Measurements from ENCODE around the gene CA12.

The CA12 gene

DNA sequence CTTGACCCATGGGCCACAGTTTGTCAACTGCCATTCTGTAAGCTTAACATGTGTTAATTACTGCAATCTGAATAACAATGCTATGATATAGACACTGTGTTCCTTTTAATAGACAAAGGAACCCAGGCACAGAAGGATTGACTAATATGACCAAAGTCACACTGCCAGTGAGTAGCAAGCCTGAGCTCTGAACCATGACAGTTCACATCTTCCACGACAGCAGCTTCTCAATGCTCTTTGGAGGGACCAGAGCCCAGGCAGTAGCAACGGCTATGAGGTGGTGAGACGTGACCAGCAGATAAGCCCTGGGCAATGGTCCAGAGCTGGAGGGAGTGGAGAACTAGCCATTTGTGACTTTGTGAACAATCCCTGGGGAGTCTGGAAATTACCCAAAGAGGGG, 19.4 kb downstream of the CA12 start:
- Histone ChIP-seq H3K4me3 (no peak overlapping the region), H3K27ac (no peak overlapping the region), H3K36me3 (ENCODE audit: insufficient read depth, low read length) (no peaks in the 10 kb centered on the region), H3K9me3 (ENCODE audit: low read depth, low read length) (no peaks in the 10 kb centered on the region), H3K9ac (ENCODE audit: insufficient read length) (no peak overlapping the region)
- TF ChIP-seq POLR2AphosphoS5 (IDR thresholded peaks at IDR 0.05; ENCODE audit: borderline replicate concordance, low read depth, low read length) (no peak), EZH2 (IDR thresholded peaks at IDR 0.05) (no peak), FOXP2 (optimal IDR thresholded peaks at IDR 0.05; ENCODE audit: control extremely low read depth, extremely low read length, insufficient read depth) (no peak)
- no peak for DNase-seq (ENCODE audit: low read depth, low spot score)

DNA sequence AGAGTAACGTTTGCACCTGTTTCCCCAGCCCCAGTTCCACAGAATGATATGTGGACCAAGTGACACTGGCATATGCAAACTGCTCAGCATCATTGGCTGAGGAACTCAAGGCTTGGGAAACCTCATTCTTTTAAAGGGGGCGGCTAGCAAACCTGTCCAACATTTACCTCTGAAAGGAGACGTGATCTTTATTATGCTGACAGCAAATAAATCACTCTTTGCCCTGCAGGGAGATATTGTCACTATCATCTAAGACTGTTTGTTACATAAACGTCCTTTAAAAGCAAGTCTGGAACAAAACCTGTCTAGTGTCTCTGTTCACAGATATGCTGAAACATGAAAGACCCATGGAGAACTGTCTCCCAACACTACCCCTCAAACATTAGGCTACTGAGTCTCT, 21.5 kb downstream of the CA12 start:
- TF ChIP-seq FOXP2 (optimal IDR thresholded peaks at IDR 0.05; ENCODE audit: control extremely low read depth, extremely low read length, insufficient read depth) (no peak), EZH2 (IDR thresholded peaks at IDR 0.05) (no peak), POLR2AphosphoS5 (IDR thresholded peaks at IDR 0.05; ENCODE audit: borderline replicate concordance, low read depth, low read length) (no peak)
- H3K9ac ChIP-seq (ENCODE audit: insufficient read length) = no peak overlapping the region
- no peaks in the 10 kb centered on the region for H3K9me3 ChIP-seq (ENCODE audit: low read depth, low read length)
- no peak overlapping the region for H3K4me3 ChIP-seq
- no peak for DNase-seq (ENCODE audit: low read depth, low spot score)
- H3K36me3 ChIP-seq (ENCODE audit: insufficient read depth, low read length) = no peaks in the 10 kb centered on the region
- H3K27ac ChIP-seq = no peak overlapping the region

DNA sequence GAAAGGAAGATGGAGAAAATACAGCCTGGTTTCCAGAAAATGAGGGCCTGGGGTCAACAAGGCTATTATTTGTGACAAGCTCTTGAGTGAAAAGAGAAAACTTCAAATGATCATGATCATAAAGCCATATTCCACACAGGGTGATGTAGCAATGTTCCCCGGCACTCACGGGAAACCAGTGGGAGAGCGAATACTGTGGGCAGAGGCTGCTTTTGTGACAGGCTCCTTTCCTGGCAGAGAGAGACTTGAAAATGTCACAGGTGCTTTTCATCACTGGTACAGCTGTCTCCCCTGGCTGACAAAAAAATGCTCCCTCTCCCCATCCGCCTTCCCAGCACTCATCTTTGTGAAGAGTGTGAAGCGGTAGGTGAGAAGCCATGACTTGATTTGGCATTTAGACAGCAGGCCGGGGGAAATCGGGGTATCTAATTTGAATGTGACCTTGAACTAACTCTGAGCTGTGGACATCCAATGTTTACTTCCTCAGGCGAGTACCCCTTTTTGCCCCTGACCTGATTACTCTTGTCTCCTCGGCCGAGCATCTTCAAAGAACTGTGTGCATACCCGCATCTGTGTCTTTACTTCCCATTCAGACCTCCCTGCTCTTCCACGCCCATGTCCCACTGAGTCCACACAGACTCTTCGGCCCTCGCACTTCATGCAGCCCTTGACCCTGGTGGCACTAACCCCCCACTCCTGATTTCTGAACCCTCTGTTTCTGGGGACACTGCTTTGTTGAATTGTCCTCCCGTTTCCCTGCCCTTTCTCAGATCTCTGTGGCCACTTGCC, 23.2 kb downstream of the CA12 start:
- TF ChIP-seq EZH2 (IDR thresholded peaks at IDR 0.05) = no peak
- no peak for TF ChIP-seq FOXP2 (optimal IDR thresholded peaks at IDR 0.05; ENCODE audit: control extremely low read depth, extremely low read length, insufficient read depth)
- no peak for TF ChIP-seq POLR2AphosphoS5 (IDR thresholded peaks at IDR 0.05; ENCODE audit: borderline replicate concordance, low read depth, low read length)
- no peaks in the 10 kb centered on the region for H3K9me3 ChIP-seq (ENCODE audit: low read depth, low read length)
- no peak for DNase-seq (ENCODE audit: low read depth, low spot score)
- H3K27ac ChIP-seq = no peak overlapping the region
- H3K36me3 ChIP-seq (ENCODE audit: insufficient read depth, low read length) = no peaks in the 10 kb centered on the region
- no peak overlapping the region for H3K9ac ChIP-seq (ENCODE audit: insufficient read length)
- no peak overlapping the region for H3K4me3 ChIP-seq

DNA sequence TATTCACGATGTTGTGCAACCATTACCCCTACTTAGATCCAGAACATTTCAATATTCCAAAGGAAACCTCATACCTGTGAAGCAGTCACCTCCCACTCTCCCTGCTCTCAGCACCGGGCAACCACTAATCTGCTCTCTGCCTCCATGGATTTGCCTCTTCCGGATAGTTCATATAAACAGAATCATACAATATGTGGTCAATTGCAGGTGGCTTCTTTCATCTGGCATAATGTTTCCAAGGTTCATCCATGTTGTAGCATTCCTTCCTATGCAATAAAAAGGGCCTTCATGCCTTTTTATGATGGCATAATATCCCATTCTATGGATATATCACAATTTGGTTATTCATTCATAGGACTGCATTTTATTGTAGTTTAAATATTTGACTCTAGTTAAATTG, 23.9 kb downstream of the CA12 start:
- no peak overlapping the region for H3K4me3 ChIP-seq
- DNase-seq (ENCODE audit: low read depth, low spot score) = no peak
- no peaks in the 10 kb centered on the region for H3K9me3 ChIP-seq (ENCODE audit: low read depth, low read length)
- H3K9ac ChIP-seq (ENCODE audit: insufficient read length) = no peak overlapping the region
- no peaks in the 10 kb centered on the region for H3K36me3 ChIP-seq (ENCODE audit: insufficient read depth, low read length)
- H3K27ac ChIP-seq = no peak overlapping the region
- no peak for TF ChIP-seq POLR2AphosphoS5 (IDR thresholded peaks at IDR 0.05; ENCODE audit: borderline replicate concordance, low read depth, low read length)
- no peak for TF ChIP-seq EZH2 (IDR thresholded peaks at IDR 0.05)
- TF ChIP-seq FOXP2 (optimal IDR thresholded peaks at IDR 0.05; ENCODE audit: control extremely low read depth, extremely low read length, insufficient read depth) = no peak

DNA sequence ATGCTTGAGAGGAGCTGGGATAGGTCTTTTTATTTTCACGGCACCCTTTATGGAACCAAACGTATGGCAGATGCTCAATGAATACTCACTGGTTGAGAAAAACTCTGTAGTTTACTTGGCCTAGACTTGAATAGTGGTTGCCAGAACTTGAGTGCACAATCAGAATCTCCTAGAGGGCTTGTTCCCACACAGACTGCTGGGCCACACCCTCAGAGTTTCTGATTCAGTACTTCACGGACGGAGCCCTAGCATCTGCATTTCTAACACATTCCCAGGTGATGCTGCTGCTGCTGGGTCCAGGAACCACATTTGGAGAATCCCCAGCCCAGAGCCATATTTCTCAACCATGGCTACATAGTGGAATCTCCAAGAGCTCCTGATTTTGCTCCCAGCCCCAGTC, 24.6 kb downstream of the CA12 start:
- TF ChIP-seq POLR2AphosphoS5 (IDR thresholded peaks at IDR 0.05; ENCODE audit: borderline replicate concordance, low read depth, low read length) (no peak), EZH2 (IDR thresholded peaks at IDR 0.05) (no peak)
- Histone ChIP-seq H3K36me3 (ENCODE audit: insufficient read depth, low read length) (no peaks in the 10 kb centered on the region), H3K9ac (ENCODE audit: insufficient read length) (no peak overlapping the region), H3K4me3 (no peak overlapping the region), H3K9me3 (ENCODE audit: low read depth, low read length) (no peaks in the 10 kb centered on the region), H3K27ac (no peak overlapping the region)
- no peak for DNase-seq (ENCODE audit: low read depth, low spot score)

DNA sequence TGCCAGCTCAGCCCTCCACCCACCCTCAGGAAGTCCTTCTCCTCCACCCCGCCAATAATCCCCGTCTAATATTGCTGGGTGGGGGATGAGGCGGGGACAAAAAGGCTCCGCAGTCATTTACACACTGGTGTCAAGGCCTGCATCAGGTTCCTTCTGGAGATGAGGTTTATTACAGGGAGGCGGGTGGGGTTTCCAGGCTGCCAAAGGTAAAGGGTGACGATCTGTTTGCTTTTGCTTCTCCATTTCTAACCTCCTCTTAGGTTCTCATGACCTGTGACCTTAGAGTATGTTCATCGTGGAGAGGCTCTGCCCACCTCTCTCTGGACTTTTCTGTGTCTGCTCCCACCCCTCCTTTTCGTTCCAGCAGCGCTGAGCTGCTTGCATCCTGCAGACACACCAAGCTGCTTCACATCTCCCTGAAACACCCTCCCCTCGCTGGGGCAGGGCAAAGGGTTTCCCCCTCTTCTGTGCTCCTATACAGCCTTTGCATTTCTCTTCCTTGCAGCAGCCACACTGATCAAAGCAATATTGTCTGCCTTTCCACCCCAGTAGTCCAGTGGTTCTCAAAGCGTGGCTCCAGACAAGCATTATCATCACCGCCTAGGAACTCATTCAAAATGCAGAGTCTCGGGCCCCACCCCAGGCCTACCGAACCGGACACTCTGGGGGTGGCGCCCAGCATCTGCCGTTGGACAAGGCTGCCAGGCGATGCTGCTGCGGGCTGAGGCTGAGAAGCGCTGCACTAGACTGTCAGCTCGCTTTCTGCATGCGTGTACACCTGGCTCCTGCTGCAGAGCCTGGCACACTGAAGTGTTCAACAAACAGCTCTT, 26.6 kb downstream of the CA12 start:
- no peak overlapping the region for H3K4me3 ChIP-seq
- no peaks in the 10 kb centered on the region for H3K9me3 ChIP-seq (ENCODE audit: low read depth, low read length)
- no peak overlapping the region for H3K9ac ChIP-seq (ENCODE audit: insufficient read length)
- H3K27ac ChIP-seq = no peak overlapping the region
- no peak for TF ChIP-seq POLR2AphosphoS5 (IDR thresholded peaks at IDR 0.05; ENCODE audit: borderline replicate concordance, low read depth, low read length)
- TF ChIP-seq EZH2 (IDR thresholded peaks at IDR 0.05) = no peak
- TF ChIP-seq FOXP2 (optimal IDR thresholded peaks at IDR 0.05; ENCODE audit: control extremely low read depth, extremely low read length, insufficient read depth) = no peak
- no peak for DNase-seq (ENCODE audit: low read depth, low spot score)
- H3K36me3 ChIP-seq (ENCODE audit: insufficient read depth, low read length) = no peaks in the 10 kb centered on the region

DNA sequence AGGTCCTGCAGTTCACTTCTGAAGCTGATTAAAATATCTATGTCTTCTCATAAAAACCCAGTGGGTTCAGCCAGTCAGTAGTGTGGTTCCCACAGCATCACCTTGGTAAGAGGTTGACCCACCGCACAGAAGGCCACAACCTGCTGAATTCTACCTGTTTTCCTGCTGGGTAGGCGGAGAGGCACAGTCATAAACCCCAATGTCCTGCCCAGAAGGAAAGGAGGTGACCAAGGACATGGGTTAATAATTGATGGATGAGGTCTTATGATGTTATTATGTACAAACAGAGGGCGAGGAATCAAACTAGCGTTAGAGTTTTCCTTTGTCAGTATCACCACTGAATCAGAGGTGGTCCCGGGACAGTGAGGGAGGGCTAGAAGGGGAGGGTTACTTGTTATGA, 27.8 kb downstream of the CA12 start:
- no peak overlapping the region for H3K27ac ChIP-seq
- DNase-seq (ENCODE audit: low read depth, low spot score) = no peak
- H3K9ac ChIP-seq (ENCODE audit: insufficient read length) = no peak overlapping the region
- TF ChIP-seq POLR2AphosphoS5 (IDR thresholded peaks at IDR 0.05; ENCODE audit: borderline replicate concordance, low read depth, low read length) (no peak), EZH2 (IDR thresholded peaks at IDR 0.05) (no peak), FOXP2 (optimal IDR thresholded peaks at IDR 0.05; ENCODE audit: control extremely low read depth, extremely low read length, insufficient read depth) (no peak)
- H3K4me3 ChIP-seq = no peak overlapping the region
- H3K36me3 ChIP-seq (ENCODE audit: insufficient read depth, low read length) = no peaks in the 10 kb centered on the region
- no peaks in the 10 kb centered on the region for H3K9me3 ChIP-seq (ENCODE audit: low read depth, low read length)

DNA sequence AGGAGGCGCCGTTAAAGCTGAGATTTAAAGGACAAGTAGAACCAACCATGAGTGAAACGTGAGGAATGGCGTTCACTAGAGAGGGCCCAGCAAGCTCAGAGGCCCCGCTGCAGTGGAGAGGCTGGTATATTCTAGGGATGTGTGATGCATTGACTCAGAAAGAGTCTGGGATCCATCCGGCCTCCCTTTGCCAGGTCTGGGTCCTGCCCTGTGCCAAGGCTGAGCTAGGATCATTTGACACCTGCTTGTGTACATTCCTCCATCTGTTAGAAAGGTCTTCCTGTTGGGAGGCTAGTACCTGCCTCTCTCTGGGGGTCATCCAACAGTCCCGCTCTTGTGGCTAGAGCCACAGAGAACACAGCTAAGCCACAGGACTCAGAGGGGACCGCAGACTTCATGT, 28.4 kb downstream of the CA12 start:
- Histone ChIP-seq H3K27ac (no peak overlapping the region), H3K9me3 (ENCODE audit: low read depth, low read length) (no peaks in the 10 kb centered on the region), H3K9ac (ENCODE audit: insufficient read length) (no peak overlapping the region), H3K36me3 (ENCODE audit: insufficient read depth, low read length) (no peaks in the 10 kb centered on the region), H3K4me3 (no peak overlapping the region)
- DNase-seq (ENCODE audit: low read depth, low spot score) = no peak
- no peak for TF ChIP-seq POLR2AphosphoS5 (IDR thresholded peaks at IDR 0.05; ENCODE audit: borderline replicate concordance, low read depth, low read length)
- TF ChIP-seq FOXP2 (optimal IDR thresholded peaks at IDR 0.05; ENCODE audit: control extremely low read depth, extremely low read length, insufficient read depth) = no peak
- TF ChIP-seq EZH2 (IDR thresholded peaks at IDR 0.05) = no peak
